Measurements from ENCODE around the gene ARHGAP26.

ARHGAP26 gene

GRCh38 chr5:143053780-143054179 is 283.6 kb downstream of the ARHGAP26 start:
- no peak for DNase-seq

GRCh38 chr5:143054480-143054941 is 284.3 kb downstream of the ARHGAP26 start:
- DNase-seq, result no peak

GRCh38 chr5:143055596-143056338 is 285.6 kb downstream of the ARHGAP26 start:
- no peak for DNase-seq

- DNase-seq, result no peak
Observed at GRCh38 chr5:143056339-143056704, 286.1 kb downstream of the ARHGAP26 start.

- DNase-seq, result no peak
Observed at GRCh38 chr5:143056792-143057579, 286.8 kb downstream of the ARHGAP26 start.

- DNase-seq, result no peak
Observed at GRCh38 chr5:143057580-143057999, 287.4 kb downstream of the ARHGAP26 start.

- no peak for DNase-seq
Observed at GRCh38 chr5:143059355-143059754, 289.2 kb downstream of the ARHGAP26 start.

GRCh38 chr5:143059976-143060765 is 290.0 kb downstream of the ARHGAP26 start:
- DNase-seq, result no peak

- DNase-seq, result no peak
Observed at GRCh38 chr5:143061161-143061945, 291.2 kb downstream of the ARHGAP26 start.

GRCh38 chr5:143062379-143062778 is 292.2 kb downstream of the ARHGAP26 start:
- DNase-seq, result no peak

- no peak for DNase-seq
Observed at GRCh38 chr5:143063175-143063970, 293.2 kb downstream of the ARHGAP26 start.

GRCh38 chr5:143064218-143064641 is 294.1 kb downstream of the ARHGAP26 start:
- DNase-seq, result no peak

- no peak for DNase-seq
Observed at GRCh38 chr5:143064676-143065075, 294.5 kb downstream of the ARHGAP26 start.

- DNase-seq, result no peak
Observed at GRCh38 chr5:143065185-143065965, 295.2 kb downstream of the ARHGAP26 start.

- DNase-seq, result no peak
Observed at GRCh38 chr5:143065996-143066522, 295.9 kb downstream of the ARHGAP26 start.

- no peak for DNase-seq
Observed at GRCh38 chr5:143066556-143067281, 296.5 kb downstream of the ARHGAP26 start.

GRCh38 chr5:143068712-143069111 is 298.5 kb downstream of the ARHGAP26 start:
- DNase-seq, result no peak

GRCh38 chr5:143071927-143072326 is 301.8 kb downstream of the ARHGAP26 start:
- no peak for DNase-seq

- no peak for DNase-seq
Observed at GRCh38 chr5:143072734-143073133, 302.6 kb downstream of the ARHGAP26 start.

GRCh38 chr5:143073766-143074165 is 303.6 kb downstream of the ARHGAP26 start:
- no peak for DNase-seq
